Activated effector memory CD4-positive, alpha-beta T cell treated with anti-CD3 and anti-CD28 coated beads, Interleukin-2, amount 50 U/mL, for 16 hours (primary cell): Measurements from ENCODE around the gene ARMH4.

Experiments
- DNase-seq: peaks from one replicate; pipeline ENCODE4 v3.0.0-alpha.2; 2020

The ARMH4 gene

DNA sequence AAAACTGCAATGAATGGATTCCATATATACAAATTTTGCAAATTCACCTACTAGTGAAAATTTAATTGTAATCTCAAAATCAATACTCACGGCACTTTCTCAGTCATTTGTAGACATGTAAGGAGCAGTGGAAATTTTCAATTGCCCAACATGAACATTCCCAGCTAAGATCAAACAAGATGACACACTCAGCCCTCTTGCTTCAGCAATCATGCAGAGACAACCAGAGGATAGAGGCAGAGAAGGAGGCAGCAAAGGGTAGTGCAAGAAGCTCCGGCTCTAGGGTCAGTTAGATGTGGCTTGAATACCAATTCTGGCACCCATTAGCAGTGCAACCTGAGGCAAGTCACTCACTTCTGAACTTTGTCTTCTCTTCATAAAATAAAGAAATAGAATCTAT, 194.6 kb downstream of the ARMH4 start:
- DNase-seq, result no peak
